Measurements from ENCODE around the gene ANGPTL8. TPM values are rescaled to one million over a fixed set of nuclear protein-coding genes. Genes with fewer than 3 reads are reported as not detected.

The ANGPTL8 gene
- total and polyA plus RNA-seq, 2 donors (not counting 3 experiments of a cell fraction or from before 2014, with no cell fraction given) = not detected

GRCh38 chr19:11226716-11227166 is 12.7 kb upstream of the ANGPTL8 start:
- H3K9me1 ChIP-seq (replicated peaks; ENCODE audit: control insufficient read depth, extremely low read depth, insufficient read depth, low read length) = no peaks in the 10 kb centered on the region
- no peak for DNase-seq (ENCODE audit: low read depth, low spot score)
- H3K9ac ChIP-seq (replicated peaks; ENCODE audit: extremely low read depth, insufficient read depth, low read length) = no peak overlapping the region
- H3K4me3 ChIP-seq (replicated peaks in 1 of 3; ENCODE audit: insufficient read depth in 1 of 3, low read depth in 1 of 3, low read length in 3 of 3) = no peak overlapping the region
- no peaks in the 10 kb centered on the region for H3K4me1 ChIP-seq (ENCODE audit: control insufficient read depth, extremely low read depth, insufficient read depth, low read length)
- H3K27me3 ChIP-seq (ENCODE audit: control insufficient read depth in 2 of 2, insufficient read depth in 2 of 2, low read length in 2 of 2) = no peaks in the 10 kb centered on the region
- no peak for TF ChIP-seq FOS (IDR thresholded peaks at IDR 0.05; ENCODE audit: borderline replicate concordance, insufficient read depth, low read length)
- no peak for TF ChIP-seq POLR2A (IDR thresholded peaks at IDR 0.05; ENCODE audit: low read depth, low read length)
- POLR2A ChIA-PET = no interaction called here
- FAIRE-seq = no peak
- no peak overlapping the region for H3K27ac ChIP-seq (ENCODE audit: insufficient read depth, low read depth, low read length)
- H4K20me1 ChIP-seq (replicated peaks; ENCODE audit: control insufficient read depth, extremely low read depth, insufficient read depth, low read length) = no peaks in the 10 kb centered on the region
- peaks cover 11 to 39% of the 10 kb centered on the region in 2 experiments for H3K36me3 ChIP-seq (ENCODE audit: control insufficient read depth in 2 of 2, extremely low read depth in 1 of 2, insufficient read depth in 2 of 2, low read length in 2 of 2)
- H2AFZ ChIP-seq (ENCODE audit: low read depth, low read length) = no peak overlapping the region
- no TSS peak for BruUV-seq (replicated peaks)
- H3K9me3 ChIP-seq (replicated peaks; ENCODE audit: control insufficient read depth, insufficient read depth, low read length) = no peaks in the 10 kb centered on the region
- intact Hi-C loops (cut with micrococcal nuclease) (no loop called here), dilution Hi-C loops (cut with MboI; ENCODE audit: extremely low pct_ligation_motif_present, low sequenced_read_pairs) (no loop called here)
- H3K79me2 ChIP-seq (ENCODE audit: control insufficient read depth, insufficient read depth, low read length) = no peaks in the 10 kb centered on the region
- CTCF ChIA-PET = interaction anchor here (1.1 kb wide), 1 partner anchor 17 kb away, joined by 4 read pairs; no protein-coding TSS in a partner anchor
- no peak overlapping the region for H3K4me2 ChIP-seq (ENCODE audit: insufficient read depth, low read length)

DNA sequence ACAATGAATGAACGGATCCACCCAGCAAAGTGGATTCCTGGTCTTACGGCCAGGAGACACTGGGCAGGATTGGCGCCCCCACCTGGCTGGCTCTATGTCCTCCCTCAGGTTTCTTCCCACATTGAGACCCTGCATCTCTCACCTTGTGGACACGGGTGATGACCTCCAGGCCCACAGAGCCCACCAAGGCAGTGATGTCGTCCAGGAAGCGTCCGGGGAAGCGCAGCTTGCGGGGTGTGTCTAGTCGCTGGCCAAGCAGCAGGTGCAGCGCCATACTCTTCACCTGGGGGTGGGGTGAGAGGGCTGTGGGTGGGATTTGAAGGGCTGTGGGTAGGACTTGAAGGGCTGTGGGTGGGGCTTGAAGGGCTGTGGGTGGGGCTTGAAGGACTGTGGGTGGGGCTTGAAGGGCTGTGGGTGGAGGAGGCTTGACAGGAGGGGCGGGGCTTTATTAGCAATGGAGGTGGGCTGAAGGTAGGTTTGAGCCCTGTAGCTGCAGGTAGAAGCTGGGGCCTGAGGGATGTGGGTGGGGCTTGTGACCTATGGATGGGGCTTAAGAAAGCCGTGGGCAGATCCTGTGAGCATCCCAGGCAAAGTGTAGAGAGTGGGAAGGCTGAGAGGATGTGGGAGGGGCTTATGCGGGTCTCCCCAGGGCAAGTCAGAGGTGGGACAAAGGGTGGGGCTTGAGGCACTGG is 12.1 kb upstream of the ANGPTL8 start:
- Histone ChIP-seq H3K27ac (ENCODE audit: insufficient read depth, low read depth, low read length) (no peak overlapping the region), H3K4me1 (ENCODE audit: control insufficient read depth, extremely low read depth, insufficient read depth, low read length) (no peaks in the 10 kb centered on the region), H3K79me2 (ENCODE audit: control insufficient read depth, insufficient read depth, low read length) (no peaks in the 10 kb centered on the region), H3K4me2 (ENCODE audit: insufficient read depth, low read length) (no peak overlapping the region), H3K9me1 (replicated peaks; ENCODE audit: control insufficient read depth, extremely low read depth, insufficient read depth, low read length) (no peaks in the 10 kb centered on the region), H2AFZ (ENCODE audit: low read depth, low read length) (no peak overlapping the region), H3K9me3 (replicated peaks; ENCODE audit: control insufficient read depth, insufficient read depth, low read length) (no peaks in the 10 kb centered on the region), H3K27me3 (ENCODE audit: control insufficient read depth in 2 of 2, insufficient read depth in 2 of 2, low read length in 2 of 2) (no peaks in the 10 kb centered on the region), H3K36me3 (ENCODE audit: control insufficient read depth in 2 of 2, extremely low read depth in 1 of 2, insufficient read depth in 2 of 2, low read length in 2 of 2) (peaks cover 8 to 39% of the 10 kb centered on the region in 2 experiments), H3K9ac (replicated peaks; ENCODE audit: extremely low read depth, insufficient read depth, low read length) (no peak overlapping the region), H3K4me3 (replicated peaks in 1 of 3; ENCODE audit: insufficient read depth in 1 of 3, low read depth in 1 of 3, low read length in 3 of 3) (no peak overlapping the region), H4K20me1 (replicated peaks; ENCODE audit: control insufficient read depth, extremely low read depth, insufficient read depth, low read length) (no peaks in the 10 kb centered on the region)
- ChIA-PET POLR2A (no interaction called here), CTCF (no interaction called here)
- TF ChIP-seq POLR2AphosphoS5 (IDR thresholded peaks at IDR 0.05; ENCODE audit: insufficient read depth, low read depth, low read length) (no peak), GATA2 (IDR thresholded peaks at IDR 0.05; ENCODE audit: insufficient read depth, insufficient read length, low read depth, low read length) (no peak), POLR2A (IDR thresholded peaks at IDR 0.05; ENCODE audit: low read depth, low read length) (no peak), MAX (IDR thresholded peaks at IDR 0.05; ENCODE audit: insufficient read depth, insufficient read length) (no peak), MYC (IDR thresholded peaks at IDR 0.05; ENCODE audit: low read depth, low read length) (no peak), CTCF (IDR thresholded peaks at IDR 0.05; ENCODE audit: extremely low read depth in 1 of 2, insufficient read depth in 1 of 2, low read depth in 1 of 2, low read length in 2 of 2) (peak in 1 of 2 donors; percentile 17)
- no TSS peak for BruUV-seq (replicated peaks)
- FAIRE-seq (no peak), DNase-seq (ENCODE audit: low read depth, low spot score) (peak; percentile 27)
- intact Hi-C loops (cut with micrococcal nuclease) (no loop called here), dilution Hi-C loops (cut with MboI; ENCODE audit: extremely low pct_ligation_motif_present, low sequenced_read_pairs) (no loop called here)
